Fibroblast of lung (primary cell): ENCODE measurements around the gene DNM1. TPM values are rescaled to one million over a fixed set of nuclear protein-coding genes. Genes with fewer than 3 reads are reported as not detected.

Source experiments
- DNase-seq, 2 donors: peaks; one replicate each; pipeline versions ENCODE4 v3.0.0 to v3.0.0-alpha.2; 2010; ENCODE audit warnings: low read depth in 2 of 2
- H2AFZ ChIP-seq: 2 replicates; pipeline ENCODE4 v1.5.1; 2012; ENCODE audit warnings: low read length, control low read depth, inconsistent platforms
- H3K27ac ChIP-seq: 2 replicates; pipeline ENCODE4 v1.5.1; 2011; ENCODE audit warnings: low read length, control low read depth; ENCODE audit not compliant: insufficient read depth
- H3K27me3 ChIP-seq: 2 replicates; pipeline ENCODE4 v1.5.1; 2011; ENCODE audit warnings: mild to moderate bottlenecking, low read length; ENCODE audit not compliant: control insufficient read depth, insufficient read depth
- H3K36me3 ChIP-seq: 2 replicates; pipeline ENCODE4 v1.5.1; 2011; ENCODE audit warnings: low read length; ENCODE audit not compliant: control insufficient read depth, insufficient read depth
- H3K4me1 ChIP-seq: 2 replicates; pipeline ENCODE4 v1.5.1; 2011; ENCODE audit warnings: low read length; ENCODE audit not compliant: control insufficient read depth, insufficient read depth; ENCODE audit errors: extremely low read depth
- H3K4me2 ChIP-seq: 2 replicates; pipeline ENCODE4 v1.5.1; 2011; ENCODE audit warnings: low read length, control low read depth; ENCODE audit not compliant: insufficient read depth; ENCODE audit errors: extremely low read depth
- H3K4me3 ChIP-seq, 4 experiments: fragments of 200-600 bp in 1 of 4; sonication (generic) in 1 of 4; replicated peaks in 1 of 4; 2 replicates each; pipeline ENCODE4 v1.5.1; 2011 to 2016; ENCODE audit warnings: low read length in 4 of 4, low read depth in 3 of 4, mild to moderate bottlenecking in 3 of 4, control low read depth in 2 of 4, inconsistent platforms in 1 of 4, mixed read lengths in 1 of 4; ENCODE audit not compliant: insufficient read depth in 1 of 4; ENCODE audit errors: control extremely low read depth in 1 of 4
- H3K79me2 ChIP-seq: 2 replicates; pipeline ENCODE4 v1.5.1; 2012; ENCODE audit warnings: mild to moderate bottlenecking, low read length, inconsistent platforms; ENCODE audit not compliant: control insufficient read depth, insufficient read depth
- H3K9ac ChIP-seq: 2 replicates; pipeline ENCODE4 v1.5.1; 2011; ENCODE audit warnings: mild to moderate bottlenecking, low read length, control low read depth; ENCODE audit not compliant: insufficient read depth
- H3K9me3 ChIP-seq: 2 replicates; pipeline ENCODE4 v1.5.1; 2012; ENCODE audit warnings: low read depth, low read length; ENCODE audit not compliant: control insufficient read depth, insufficient read depth
- H4K20me1 ChIP-seq: 2 replicates; pipeline ENCODE4 v1.5.1; 2011; ENCODE audit warnings: low read length; ENCODE audit not compliant: control insufficient read depth, insufficient read depth; ENCODE audit errors: extremely low read depth
- CTCF ChIP-seq, 2 donors: IDR thresholded peaks in 1 of 2; conservative IDR thresholded peaks in 1 of 2; 1 replicate in 1 of 2; 2 replicates in 1 of 2; pipeline ENCODE4 v1.5.1; 2011 to 2012; ENCODE audit warnings: low read length in 2 of 2, control low read depth in 1 of 2, inconsistent platforms in 1 of 2, low read depth in 1 of 2, mild to moderate bottlenecking in 1 of 2
- EZH2 ChIP-seq: IDR thresholded peaks from 2 replicates; pipeline ENCODE4 v1.5.1; 2012; ENCODE audit warnings: low read length, control low read depth, mild to moderate bottlenecking; ENCODE audit errors: missing control alignments
- polyA plus RNA-seq, 2 donors: library from polyadenylated mRNA; depleted of rRNA in 1 of 2; stranded (reverse) in 1 of 2; unstranded in 1 of 2; fragments of >200 nt; gene quantifications; 2 replicates each; pipeline ENCODE4 v1.2.1, GENCODE V29; 2011 to 2012; ENCODE audit warnings: missing spikeins in 1 of 2
- total RNA-seq: library from RNA; depleted of rRNA; stranded (reverse); fragments of >200 nt; gene quantifications from 2 replicates; pipeline ENCODE4 v1.2.1, GENCODE V29; 2014

Gene DNM1
- total and polyA plus RNA-seq, 2 donors (not counting 1 experiment from before 2014, with no cell fraction given) = 3.7 to 30.4 TPM

DNA sequence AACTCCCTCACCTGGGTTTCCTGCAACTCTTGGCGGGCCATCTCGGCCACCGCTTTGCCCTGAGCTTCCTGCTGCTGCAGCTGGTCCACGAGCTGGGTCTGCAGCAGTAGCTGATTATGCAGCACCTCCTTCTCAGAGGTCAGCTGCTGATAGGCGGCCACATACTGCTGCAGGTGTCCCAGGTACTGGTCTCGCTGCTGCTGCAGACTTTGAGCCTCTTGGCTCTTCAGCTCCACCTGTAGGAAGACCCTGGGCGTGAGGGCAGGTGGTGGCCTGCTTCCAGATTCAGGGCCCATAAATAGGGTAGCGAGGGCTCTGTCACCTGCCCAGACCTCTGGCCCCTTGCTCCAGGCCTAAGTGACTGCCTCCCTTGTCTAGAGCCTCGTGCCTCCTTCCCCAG is 56.0 kb downstream of the DNM1 start:
- H3K9me3 ChIP-seq = no peaks in the 10 kb centered on the region
- H3K9ac ChIP-seq = no peak overlapping the region
- no peak overlapping the region for H3K27ac ChIP-seq
- TF ChIP-seq EZH2 = no peak
- no peak for TF ChIP-seq CTCF (conservative IDR thresholded peaks at IDR 0.05 in 1 of 2, IDR thresholded peaks at IDR 0.05 in 1 of 2; ENCODE audit: low read depth in 1 of 2, low read length in 2 of 2)
- no peaks in the 10 kb centered on the region for H3K4me1 ChIP-seq
- H3K79me2 ChIP-seq = no peaks in the 10 kb centered on the region
- no peak overlapping the region for H2AFZ ChIP-seq
- no peak for DNase-seq
- H3K4me2 ChIP-seq = no peak overlapping the region
- H4K20me1 ChIP-seq = no peaks in the 10 kb centered on the region
- H3K27me3 ChIP-seq = no peaks in the 10 kb centered on the region
- H3K36me3 ChIP-seq = peaks cover 33% of the 10 kb centered on the region
- no peak overlapping the region for H3K4me3 ChIP-seq

DNA sequence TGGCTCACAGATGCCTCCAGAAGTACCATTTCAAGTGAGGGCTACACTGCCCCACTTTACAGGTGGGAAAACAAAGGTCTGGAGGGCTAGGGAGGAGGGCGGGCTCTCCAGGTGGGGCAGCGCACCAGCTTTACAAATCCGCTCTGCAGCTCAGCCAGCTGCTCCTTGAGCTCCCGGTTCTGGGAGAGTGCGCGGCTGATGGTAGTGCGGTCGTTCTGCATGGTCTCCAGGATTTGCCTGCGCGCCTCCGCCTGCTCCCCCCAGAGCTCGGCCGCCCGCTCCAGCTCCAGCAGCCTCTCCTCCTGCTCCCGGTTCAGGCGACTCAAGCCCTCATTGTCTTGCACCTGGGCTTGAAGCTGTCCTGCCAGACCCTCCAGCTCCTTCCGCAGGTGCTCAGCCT is 57.2 kb downstream of the DNM1 start:
- Histone ChIP-seq H3K4me3 (no peak overlapping the region), H3K36me3 (peaks cover 36% of the 10 kb centered on the region), H3K27ac (no peak overlapping the region), H3K4me1 (no peaks in the 10 kb centered on the region), H3K9ac (no peak overlapping the region), H3K9me3 (no peaks in the 10 kb centered on the region), H2AFZ (no peak overlapping the region), H3K27me3 (no peaks in the 10 kb centered on the region), H3K4me2 (no peak overlapping the region), H4K20me1 (no peaks in the 10 kb centered on the region), H3K79me2 (no peaks in the 10 kb centered on the region)
- no peak for DNase-seq
- TF ChIP-seq CTCF (conservative IDR thresholded peaks at IDR 0.05 in 1 of 2, IDR thresholded peaks at IDR 0.05 in 1 of 2; ENCODE audit: low read depth in 1 of 2, low read length in 2 of 2) (no peak), EZH2 (no peak)

GRCh38 chr9:128262687-128263086 is 59.5 kb downstream of the DNM1 start:
- peaks cover 31% of the 10 kb centered on the region for H3K36me3 ChIP-seq

More at GRCh38 chr9:128262687-128263086, 59.5 kb downstream of the DNM1 start:
- DNase-seq = no peak
- H3K9ac ChIP-seq = no peak overlapping the region
- no peak overlapping the region for H3K27ac ChIP-seq
- no peak overlapping the region for H3K4me2 ChIP-seq
- no peaks in the 10 kb centered on the region for H3K9me3 ChIP-seq
- H3K4me3 ChIP-seq = no peak overlapping the region
- H2AFZ ChIP-seq = no peak overlapping the region
- TF ChIP-seq EZH2 (no peak), CTCF (conservative IDR thresholded peaks at IDR 0.05 in 1 of 2, IDR thresholded peaks at IDR 0.05 in 1 of 2; ENCODE audit: low read depth in 1 of 2, low read length in 2 of 2) (no peak)
- H3K79me2 ChIP-seq = no peaks in the 10 kb centered on the region
- H3K4me1 ChIP-seq = no peaks in the 10 kb centered on the region
- no peaks in the 10 kb centered on the region for H4K20me1 ChIP-seq
- H3K27me3 ChIP-seq = no peaks in the 10 kb centered on the region
